OCI-LY3 (cell line): Measurements from ENCODE around the gene ST3GAL3.

ENCODE experiments used
- EZH2phosphoT487 ChIP-seq: fragments of 200-600 bp; shearing (Covaris generic); IDR thresholded peaks from 2 replicates; pipeline ENCODE4 v1.6.1; 2018; ENCODE audit warnings: antibody characterized with exemption, mixed run types, low read depth
- TF ChIP-seq, protein P1 (sequence below): fragments of 200-600, 300-600 bp; sonication (generic); IDR thresholded peaks from 2 replicates; pipeline ENCODE4 v1.5.1; 2014; ENCODE audit warnings: antibody characterized with exemption, low read length, low read depth

DNA sequence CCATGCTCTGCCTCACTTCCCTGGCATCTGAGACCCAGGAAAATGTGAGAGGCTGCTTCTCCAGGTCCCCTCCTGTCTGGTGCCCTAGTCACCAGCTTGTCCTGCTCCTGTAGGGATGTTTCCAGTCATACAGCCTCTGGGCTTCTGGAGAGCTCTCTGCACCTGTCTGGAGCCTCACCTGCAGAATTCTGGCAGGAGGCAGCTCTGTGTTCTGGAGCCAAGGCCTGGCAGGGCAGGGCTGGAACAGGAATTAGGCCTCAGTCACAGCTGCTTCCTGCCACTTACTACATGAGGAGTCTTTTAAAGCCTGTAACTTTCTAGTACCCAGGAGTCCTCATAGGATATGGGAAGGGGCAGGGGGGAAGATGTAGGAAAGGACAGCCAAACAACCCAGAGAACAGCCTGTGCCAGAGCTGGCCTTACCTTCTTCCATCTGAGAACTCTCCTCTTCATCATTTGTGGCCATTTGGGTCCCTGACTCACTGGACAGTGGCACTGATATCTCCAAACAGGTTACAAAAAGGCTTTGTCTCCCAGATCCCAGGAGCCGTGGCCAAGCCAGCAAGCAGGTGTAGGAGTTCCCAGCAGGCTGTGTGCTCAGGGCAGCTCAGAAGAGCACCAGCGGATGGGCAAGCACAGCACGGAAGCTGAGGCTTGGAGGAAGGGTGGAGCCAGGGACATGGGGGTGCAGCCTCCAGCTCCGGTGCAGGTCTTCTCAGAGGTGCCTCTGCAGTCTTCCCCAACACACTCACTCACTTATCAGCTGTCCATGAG is 194.9 kb downstream of the ST3GAL3 start:
- TF ChIP-seq, protein P1, sequence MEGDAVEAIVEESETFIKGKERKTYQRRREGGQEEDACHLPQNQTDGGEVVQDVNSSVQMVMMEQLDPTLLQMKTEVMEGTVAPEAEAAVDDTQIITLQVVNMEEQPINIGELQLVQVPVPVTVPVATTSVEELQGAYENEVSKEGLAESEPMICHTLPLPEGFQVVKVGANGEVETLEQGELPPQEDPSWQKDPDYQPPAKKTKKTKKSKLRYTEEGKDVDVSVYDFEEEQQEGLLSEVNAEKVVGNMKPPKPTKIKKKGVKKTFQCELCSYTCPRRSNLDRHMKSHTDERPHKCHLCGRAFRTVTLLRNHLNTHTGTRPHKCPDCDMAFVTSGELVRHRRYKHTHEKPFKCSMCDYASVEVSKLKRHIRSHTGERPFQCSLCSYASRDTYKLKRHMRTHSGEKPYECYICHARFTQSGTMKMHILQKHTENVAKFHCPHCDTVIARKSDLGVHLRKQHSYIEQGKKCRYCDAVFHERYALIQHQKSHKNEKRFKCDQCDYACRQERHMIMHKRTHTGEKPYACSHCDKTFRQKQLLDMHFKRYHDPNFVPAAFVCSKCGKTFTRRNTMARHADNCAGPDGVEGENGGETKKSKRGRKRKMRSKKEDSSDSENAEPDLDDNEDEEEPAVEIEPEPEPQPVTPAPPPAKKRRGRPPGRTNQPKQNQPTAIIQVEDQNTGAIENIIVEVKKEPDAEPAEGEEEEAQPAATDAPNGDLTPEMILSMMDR = no peak
- no peak for TF ChIP-seq EZH2phosphoT487
